Right renal pelvis (tissue), 4 donors: ENCODE data around the gene LRRC18. TPM values are rescaled to one million over a fixed set of nuclear protein-coding genes. Genes with fewer than 3 reads are reported as not detected.

ENCODE experiments used
- DNase-seq, 4 donors: peaks; one replicate each; pipeline ENCODE4 v3.0.0-alpha.2; 2013; ENCODE audit warnings: low read depth in 4 of 4, low spot score in 3 of 4, missing footprints in 1 of 4
- polyA plus RNA-seq, 4 donors: library from polyadenylated mRNA; unstranded; fragments of 120-200 nt; gene quantifications; one replicate each; pipeline ENCODE4 v1.2.1, GENCODE V29; 2013; ENCODE audit not compliant: insufficient read length in 4 of 4

Gene LRRC18
- polyA plus RNA-seq, 4 donors, result 0.10 to 0.18 (median 0.13) TPM; not detected in 1

DNA sequence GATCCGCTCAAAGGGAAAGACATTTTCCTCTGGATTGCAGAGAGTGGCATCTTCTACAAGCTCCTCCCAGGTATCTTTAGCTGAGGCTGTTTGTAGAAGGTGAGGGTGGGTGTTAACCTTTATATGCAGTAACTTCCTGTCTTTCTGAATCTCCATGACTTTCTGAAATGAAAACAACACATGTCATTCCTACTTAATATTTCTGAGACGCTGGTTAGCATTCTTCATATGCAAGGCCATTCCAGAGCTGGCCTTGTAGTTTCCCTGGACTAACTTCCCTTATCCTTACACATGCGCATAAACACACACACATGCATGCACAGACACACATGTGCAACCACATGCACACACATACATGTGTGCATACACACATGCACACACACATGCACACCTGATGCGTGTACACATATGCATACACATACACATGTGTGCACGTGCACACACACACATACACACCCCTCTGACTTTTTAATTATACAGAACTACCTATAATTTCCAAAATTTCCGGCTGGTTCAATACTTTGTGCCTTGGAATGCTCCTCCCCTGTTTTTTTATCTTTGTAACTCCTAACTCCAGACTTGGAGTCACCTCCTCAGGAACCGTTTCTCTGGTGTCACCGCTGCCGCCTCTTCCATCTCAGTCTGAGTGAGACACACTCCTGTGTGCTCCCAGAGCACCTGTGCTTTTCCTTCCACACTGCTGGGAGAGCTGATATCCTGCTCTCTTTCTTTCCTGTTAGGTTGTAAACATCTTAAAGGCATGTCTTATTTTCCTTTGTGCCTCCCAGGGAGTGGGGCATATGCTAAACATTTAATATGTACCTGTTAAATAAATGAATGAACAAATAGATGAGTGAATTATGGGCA is 55.2 kb downstream of the LRRC18 start:
- DNase-seq, result no peak

DNA sequence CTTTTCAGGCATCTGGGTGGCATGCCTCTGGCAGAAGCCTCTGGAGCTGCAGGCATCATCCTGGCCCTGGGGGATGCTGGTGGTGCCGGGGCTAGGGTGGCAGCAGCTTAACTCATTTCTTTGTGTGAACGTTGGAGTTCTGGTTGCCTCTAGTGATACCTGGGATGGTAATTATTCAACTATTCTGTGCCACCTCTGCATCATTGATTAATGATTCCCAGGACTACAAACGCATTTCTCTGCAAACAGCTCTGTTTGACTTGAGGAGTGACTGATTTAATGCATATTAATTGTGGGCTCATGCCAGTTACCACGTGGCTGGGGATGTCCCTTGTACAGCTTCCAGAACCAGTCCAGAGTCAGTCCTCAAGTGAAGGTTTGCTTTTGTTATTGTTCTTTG is 55.9 kb downstream of the LRRC18 start:
- DNase-seq, result no peak

DNA sequence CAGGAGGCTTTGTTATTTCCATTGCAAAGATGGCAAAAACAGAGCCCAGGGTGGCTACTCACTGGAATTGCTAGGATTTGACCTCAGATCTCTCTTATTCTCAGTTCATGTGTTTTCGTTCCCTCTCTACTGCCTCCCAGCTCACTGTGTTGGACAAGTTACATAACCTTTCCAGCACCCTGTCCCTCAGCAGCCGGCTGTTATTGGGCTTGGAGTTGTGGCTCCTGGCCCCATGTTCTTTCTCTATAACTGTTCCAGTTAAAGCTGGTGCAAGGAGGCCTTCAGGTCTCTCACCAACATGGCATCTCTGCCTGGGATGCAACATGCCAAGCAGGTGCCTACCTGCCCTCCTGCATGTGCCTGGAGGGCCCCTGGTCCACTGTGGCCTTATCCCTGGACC is 56.8 kb downstream of the LRRC18 start:
- DNase-seq, result no peak

DNA sequence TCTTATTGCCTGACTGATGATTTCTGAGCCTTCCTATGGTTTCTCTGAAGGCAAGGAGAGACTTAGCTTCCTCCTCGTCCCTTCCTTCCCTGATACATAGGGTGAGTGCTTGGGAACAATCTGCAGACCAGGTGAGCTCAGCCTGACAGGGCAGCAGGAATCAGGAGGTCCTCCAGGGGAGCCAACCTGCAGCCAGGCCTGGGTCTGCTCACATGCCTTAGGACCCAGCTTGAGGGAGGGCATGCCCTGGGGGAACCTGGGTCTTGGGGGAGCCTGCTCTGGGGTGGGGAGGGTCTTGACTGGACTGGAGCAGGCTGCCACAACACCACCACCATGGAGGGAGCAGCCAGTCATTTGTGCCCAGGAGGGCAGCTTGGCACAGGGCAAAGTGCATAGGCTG is 57.7 kb downstream of the LRRC18 start:
- DNase-seq, result no peak

DNA sequence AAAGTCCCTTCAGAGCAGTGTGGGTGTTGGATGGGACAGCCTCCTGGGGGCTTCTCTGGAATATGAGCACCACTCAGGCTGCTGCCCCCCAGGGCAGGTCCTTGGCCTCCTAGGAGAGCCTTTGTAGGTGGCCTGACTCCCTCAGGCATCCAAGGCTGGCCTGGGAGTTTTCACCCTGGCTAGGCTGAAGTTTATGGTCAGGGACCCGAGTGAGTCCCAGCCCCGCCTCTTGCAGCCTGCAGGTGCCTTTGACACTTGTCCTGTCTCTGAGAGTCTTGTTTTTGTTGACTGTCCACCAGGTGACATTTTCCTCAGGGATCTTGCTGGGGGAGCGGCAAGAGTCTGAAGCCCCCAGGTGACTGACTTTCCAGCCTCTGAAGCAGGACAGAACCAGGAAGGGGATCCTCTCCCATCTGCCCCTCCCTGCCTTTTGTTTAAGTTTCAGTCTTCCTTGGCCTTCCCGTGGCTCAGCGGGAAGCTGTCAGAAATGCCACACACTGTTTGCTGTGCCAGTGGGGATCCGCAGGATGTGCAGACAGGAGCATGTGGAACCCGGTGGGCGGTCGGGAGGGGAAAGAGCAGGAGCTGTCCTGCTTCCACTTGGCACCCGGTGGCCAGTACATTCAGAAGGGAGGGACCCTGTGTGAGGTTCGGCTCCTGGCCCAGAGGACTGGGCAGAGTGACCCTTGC is 59.5 kb downstream of the LRRC18 start:
- DNase-seq, result no peak

DNA sequence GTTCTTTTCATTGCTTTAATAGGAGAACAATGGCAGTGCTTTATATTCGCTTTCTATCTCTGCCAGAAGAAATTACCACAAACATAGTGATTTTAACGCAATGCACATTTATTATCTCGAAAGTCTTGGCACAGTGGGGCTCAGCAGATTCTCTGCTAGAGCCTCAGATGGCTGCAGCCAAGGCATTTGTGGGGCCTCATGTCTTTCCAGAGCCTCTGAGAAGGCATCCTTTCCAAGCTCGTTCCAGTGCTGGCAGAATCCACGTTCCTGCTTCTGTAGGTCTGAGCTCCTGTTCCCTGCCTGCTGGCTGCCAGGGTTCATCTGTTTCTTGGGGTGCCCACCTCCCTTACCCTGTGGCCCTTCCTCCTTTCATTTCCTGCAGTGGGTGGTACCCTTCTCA is 60.2 kb downstream of the LRRC18 start:
- no peak for DNase-seq

DNA sequence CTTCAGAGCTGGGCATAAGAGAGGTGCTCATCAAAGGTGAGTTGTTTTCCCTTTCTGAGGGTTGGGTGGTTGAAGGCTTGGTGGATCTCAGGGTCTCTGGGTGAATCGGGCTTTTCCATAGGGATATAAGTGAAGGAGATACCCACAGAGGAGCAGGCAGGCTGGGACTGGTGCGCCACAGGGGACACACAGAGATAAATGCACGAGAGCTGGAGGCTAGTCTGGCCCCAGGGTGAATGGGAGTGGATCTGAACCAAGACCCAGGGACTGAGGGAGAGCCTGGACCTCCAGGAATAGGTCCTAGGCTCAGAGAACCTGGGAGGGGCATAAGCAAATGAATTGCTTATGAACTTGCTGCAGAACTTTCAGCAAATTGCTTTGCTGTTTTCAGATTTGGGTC is 61.5 kb downstream of the LRRC18 start:
- DNase-seq, result no peak

DNA sequence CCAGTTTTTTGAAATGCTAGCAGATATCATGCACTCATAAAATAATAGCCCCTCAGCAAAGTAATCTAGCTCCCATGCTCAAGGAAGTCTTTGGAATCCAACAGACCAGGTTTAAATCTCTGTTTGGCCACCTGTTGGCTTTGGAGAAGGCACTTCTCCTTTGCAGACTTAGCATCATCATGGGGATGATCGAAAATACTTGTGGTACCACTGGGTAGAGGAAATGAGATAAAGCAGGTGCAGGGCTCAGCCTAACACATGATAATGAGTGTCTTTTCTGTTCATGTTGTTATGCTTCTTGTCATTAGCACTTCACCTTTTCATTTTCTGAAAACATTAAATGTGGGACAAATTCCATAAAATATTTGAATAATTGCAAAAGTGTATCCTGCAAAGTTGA is 67.4 kb downstream of the LRRC18 start:
- no peak for DNase-seq

Other genes starting within 250 kb of the LRRC18 start
- gene VSTM4, start 175.7 kb upstream of the LRRC18 start, polyA plus RNA-seq, result 10 to 100 TPM; 14.2 to 18.9 (median 15.5) TPM
- gene FAM170B, start 194.2 kb upstream of the LRRC18 start, polyA plus RNA-seq, result not detected
- gene TMEM273, start 248.6 kb upstream of the LRRC18 start, polyA plus RNA-seq, result 1 to 10 TPM; 2.1 to 3.6 (median 2.7) TPM